Right lung (tissue), 10 donors: ENCODE results near the gene NCDN. TPM values are rescaled to one million over a fixed set of nuclear protein-coding genes. Genes with fewer than 3 reads are reported as not detected.

Experiments
- DNase-seq, 2 donors: peaks; one replicate each; pipeline ENCODE4 v3.0.0-alpha.2; 2013
- long read RNA-seq, 8 donors: transcript quantifications; one replicate each; lab custom pipeline, GENCODE V29; 2026
- polyA plus RNA-seq, 5 donors: library from polyadenylated mRNA; unstranded; fragments of 120-200 nt; gene quantifications; one replicate each; pipeline versions ENCODE4 v1.2.1 to v1.2.3, GENCODE V29; 2013; ENCODE audit warnings: inconsistent platforms in 1 of 5, low replicate concordance in 1 of 5; ENCODE audit not compliant: insufficient read length in 5 of 5, insufficient read depth in 1 of 5

The NCDN gene, protein sequence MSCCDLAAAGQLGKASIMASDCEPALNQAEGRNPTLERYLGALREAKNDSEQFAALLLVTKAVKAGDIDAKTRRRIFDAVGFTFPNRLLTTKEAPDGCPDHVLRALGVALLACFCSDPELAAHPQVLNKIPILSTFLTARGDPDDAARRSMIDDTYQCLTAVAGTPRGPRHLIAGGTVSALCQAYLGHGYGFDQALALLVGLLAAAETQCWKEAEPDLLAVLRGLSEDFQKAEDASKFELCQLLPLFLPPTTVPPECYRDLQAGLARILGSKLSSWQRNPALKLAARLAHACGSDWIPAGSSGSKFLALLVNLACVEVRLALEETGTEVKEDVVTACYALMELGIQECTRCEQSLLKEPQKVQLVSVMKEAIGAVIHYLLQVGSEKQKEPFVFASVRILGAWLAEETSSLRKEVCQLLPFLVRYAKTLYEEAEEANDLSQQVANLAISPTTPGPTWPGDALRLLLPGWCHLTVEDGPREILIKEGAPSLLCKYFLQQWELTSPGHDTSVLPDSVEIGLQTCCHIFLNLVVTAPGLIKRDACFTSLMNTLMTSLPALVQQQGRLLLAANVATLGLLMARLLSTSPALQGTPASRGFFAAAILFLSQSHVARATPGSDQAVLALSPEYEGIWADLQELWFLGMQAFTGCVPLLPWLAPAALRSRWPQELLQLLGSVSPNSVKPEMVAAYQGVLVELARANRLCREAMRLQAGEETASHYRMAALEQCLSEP
- polyA plus RNA-seq: 10 to 100 TPM; 14.8 to 27.5 (median 21.8) TPM
- long read RNA-seq, donor 1, partial matches to known transcripts: 5 of 8 reads
- long read RNA-seq, donor 1, other reads (novel, unspliced or antisense): 0 of 8 reads
- long read RNA-seq, donor 2, partial matches to known transcripts: 5 of 7 reads
- long read RNA-seq, donor 2, other reads (novel, unspliced or antisense): 0 of 7 reads
- long read RNA-seq, donor 3, partial matches to known transcripts: 5 of 6 reads
- long read RNA-seq, donor 3, other reads (novel, unspliced or antisense): 0 of 6 reads
- long read RNA-seq, donor 4, partial matches to known transcripts: 5 of 8 reads
- long read RNA-seq, donor 4, other reads (novel, unspliced or antisense): 0 of 8 reads
- long read RNA-seq, donor 5, partial matches to known transcripts: 0 of 2 reads
- long read RNA-seq, donor 5, other reads (novel, unspliced or antisense): 0 of 2 reads
- long read RNA-seq, donor 6, partial matches to known transcripts: 0 of 2 reads
- long read RNA-seq, donor 6, other reads (novel, unspliced or antisense): 0 of 2 reads
- long read RNA-seq, donor 7, transcript NCDN-201 (8 exons, 3,433 nt): major isoform, 5 of 6 reads
- long read RNA-seq, donor 7, partial matches to known transcripts: 0 of 6 reads
- long read RNA-seq, donor 7, other reads (novel, unspliced or antisense): 0 of 6 reads
- long read RNA-seq, donor 8, partial matches to known transcripts: 0 of 2 reads
- long read RNA-seq, donor 8, other reads (novel, unspliced or antisense): 0 of 2 reads

DNA sequence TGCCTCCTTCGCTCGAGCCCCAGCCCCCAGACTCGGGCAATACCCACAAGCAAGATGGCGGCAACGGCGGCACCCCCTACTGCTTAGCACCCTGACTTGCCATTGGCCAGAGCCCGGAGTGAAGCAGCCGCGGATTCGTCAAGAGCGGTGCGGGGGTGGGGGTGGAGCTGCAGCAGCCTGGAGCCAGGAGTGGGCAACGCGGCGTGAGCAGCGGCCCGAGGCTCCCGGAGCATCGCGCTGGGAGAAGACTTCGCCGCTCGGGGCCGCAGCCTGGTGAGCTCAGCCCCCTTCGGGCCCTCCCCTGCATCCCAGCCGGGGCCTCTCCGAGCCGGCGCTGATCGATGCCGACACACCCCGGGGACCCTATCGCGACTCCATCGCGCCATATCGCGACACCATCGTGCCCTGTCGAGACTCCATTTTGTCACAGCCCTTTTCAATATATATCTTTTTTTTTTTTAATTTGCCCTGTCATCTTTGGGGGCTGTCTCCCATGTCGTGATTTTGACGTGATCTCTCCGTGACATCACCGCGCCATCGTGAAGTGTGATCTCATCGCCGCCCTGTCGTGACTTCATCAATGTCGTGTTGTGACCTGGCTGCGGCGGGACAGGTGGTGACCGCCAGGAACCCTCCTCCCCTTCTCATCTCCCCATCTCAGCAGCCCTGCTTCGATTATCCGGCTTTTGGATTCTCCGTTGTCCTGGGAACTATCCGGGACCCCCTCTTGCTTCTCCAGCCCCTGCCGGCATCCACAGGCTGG is at the start of gene NCDN:
Gene NCDN (plus strand): TSS at position 189 of the 763 bp plus-strand sequence. CDS start 392 bp downstream, at position 581.
- peak in 1 of 2 donors; percentile 99 for DNase-seq

- DNase-seq: no peak
These were observed 49.7 kb upstream of the NCDN start for GRCh38 chr1:35507947-35508346.

DNA sequence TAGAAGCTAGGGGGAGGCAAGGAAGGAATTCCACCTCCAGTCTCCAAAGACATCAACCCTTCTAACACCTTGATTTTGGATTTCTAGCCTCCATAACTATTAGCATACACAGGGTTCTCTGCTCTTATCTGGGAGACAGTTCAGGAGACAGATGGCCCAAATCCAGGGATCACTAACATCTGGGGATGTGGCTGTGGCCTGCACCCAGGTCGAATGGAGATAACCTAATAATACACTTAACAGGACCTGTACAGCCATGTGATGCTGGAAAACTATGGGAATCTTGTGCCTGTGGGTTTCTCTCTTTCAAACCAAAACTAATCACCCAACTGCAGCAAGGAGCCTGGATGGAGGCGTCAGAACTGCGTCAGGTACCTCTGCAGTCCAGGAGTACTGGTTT is 48.0 kb upstream of the NCDN start:
- DNase-seq: no peak

GRCh38 chr1:35511305-35511704 is 46.3 kb upstream of the NCDN start:
- no peak for DNase-seq

DNA sequence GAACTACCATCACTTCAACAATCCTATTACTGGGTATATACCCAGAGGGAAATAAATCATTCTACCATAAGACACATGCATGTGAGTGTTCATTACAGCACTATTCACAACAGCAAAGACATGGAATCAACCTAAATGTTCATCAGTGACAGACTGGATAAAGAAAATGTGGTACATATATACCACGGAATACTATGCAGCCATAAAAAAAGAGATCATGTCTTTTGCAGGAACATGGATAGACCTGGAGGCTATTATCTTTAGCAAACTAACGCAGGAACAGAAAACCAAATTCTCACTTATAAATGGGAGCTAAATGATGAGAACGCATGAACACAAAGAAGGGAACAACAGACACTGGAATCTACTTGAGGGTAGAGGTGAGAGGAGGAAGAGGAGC is 39.4 kb upstream of the NCDN start:
- DNase-seq: no peak

- no peak for DNase-seq
These were observed 38.2 kb upstream of the NCDN start for GRCh38 chr1:35519432-35519831.

DNA sequence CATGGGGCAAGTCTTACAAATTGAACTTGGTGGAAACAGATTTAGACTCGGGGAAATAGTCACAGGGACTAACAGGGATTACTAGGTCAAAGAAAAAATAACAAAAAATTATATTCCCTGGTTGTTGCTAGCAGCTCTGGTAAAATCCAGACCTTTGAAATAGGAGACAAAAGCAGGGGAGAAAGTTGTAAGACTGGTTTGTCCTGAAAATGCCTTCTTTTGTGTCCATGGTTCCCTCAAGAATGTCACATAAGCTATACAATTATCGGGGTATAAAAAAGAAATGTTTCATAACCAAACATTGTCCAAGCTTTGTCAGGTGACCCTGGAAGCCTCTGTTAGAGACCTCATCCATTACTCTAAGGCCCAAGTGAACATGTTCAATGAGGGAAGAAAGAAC is 33.5 kb upstream of the NCDN start:
- DNase-seq: peak; percentile 15 to 28

DNA sequence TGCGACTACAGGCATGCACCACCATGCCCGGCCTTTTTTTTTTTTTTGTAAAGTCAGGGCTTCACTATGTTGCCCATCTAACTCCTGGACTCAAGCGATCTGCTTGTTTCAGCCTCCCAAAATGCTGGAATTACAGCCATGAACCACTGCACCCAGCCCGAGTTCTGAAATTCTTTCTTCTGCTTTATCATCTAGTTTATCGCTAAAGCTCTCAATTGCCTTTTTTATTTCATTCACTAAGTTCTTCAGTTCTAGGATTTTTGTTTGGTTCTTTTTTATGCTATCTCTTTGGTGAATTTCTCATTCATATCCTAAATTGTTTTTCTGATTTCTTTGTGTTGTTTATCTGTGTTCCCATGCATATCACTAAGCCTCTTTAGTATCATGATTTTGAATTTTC is 27.4 kb upstream of the NCDN start:
- no peak for DNase-seq

DNA sequence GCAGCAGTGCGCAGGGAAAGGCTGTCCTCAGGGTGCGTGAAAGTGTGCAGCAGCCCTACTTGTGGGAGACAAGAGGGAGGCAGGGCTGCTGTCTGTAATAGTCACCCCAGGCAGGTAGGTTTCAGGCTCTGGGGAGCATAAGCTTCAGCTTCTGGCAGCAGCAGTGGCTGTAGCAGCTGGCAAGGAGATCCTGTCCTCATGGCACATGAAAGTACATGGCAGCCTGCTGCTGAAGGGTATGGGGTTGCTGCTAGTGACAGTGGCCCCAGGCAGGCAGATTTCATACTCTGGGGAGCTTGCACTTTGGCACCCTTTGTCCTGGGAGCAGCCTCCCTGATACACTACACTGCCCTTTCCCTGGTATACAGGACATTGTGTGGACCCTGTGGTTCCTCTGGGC is 26.7 kb upstream of the NCDN start:
- no peak for DNase-seq

DNA sequence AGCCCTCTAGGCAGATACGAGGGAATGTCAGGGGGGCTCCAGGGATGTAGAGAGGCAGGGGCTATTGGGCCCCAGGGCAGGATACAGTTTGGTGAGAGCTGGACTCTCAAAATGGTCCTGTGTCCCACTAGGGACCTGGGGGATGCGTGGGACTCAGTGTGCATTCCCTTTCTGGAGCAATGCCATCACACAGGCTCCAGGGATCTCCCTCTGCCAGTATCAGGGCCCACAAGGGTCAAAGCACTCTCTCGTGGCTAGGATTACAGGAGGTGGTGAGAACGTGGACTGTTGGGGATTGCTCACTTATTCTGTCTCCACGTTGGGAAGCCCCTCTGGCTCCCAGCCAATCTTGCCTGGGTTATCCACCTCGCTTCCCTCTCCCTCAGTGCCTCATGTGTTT is 26.2 kb upstream of the NCDN start:
- DNase-seq: no peak

DNA sequence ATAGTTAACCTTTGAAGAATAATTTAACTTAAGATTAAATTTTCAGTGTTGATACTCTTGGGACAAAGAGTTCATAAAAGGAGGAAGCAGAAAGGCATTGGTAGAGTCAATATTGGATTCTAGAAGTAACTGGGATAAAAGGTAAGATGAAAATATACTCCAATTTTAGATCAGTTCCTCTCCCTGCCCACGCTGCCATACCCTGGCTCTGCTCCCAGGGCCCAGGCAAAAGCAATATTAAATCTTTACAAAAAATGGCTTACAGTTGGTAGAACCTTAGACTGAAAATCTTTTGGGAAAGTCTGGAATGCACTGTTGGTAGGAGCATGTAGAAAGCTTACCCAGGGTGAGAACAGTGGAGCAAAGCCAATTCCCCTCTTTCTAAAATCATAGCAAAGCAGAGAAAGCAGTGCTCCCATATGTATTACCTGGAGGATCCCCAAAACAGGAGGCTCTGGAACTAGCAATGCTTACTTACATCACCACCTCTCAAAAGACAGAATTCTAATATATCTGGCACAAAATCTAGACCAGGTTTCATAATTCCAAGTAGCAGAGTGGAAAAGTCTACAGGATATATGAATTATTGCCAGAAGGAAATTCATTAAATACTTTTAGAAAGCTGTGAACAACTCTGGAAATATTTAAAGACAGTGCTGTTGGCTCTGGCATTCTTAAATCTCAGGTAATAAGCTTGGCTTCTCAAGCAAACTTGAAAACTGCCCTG is 24.9 kb upstream of the NCDN start:
- DNase-seq: no peak

GRCh38 chr1:35533586-35533985 is 24.0 kb upstream of the NCDN start:
- no peak for DNase-seq

DNA sequence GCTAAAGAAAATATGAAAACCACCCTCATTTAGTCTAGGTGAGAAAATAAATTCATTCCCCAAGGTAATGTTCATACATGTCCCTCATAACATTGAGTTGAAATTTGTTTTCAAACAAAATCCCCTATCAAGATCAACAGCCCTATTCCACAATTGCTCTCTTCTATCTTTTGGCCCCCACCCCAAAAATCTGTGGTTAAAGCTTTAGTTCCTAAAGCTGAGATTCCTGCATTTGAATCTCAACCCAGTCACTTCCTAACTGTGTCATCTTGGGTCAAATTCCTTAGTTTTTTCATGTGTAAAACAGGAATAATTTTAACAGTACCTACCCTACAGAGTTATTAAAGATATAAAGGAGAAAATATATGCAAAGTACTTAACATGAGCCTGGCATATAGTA is 22.4 kb upstream of the NCDN start:
- DNase-seq: no peak

DNA sequence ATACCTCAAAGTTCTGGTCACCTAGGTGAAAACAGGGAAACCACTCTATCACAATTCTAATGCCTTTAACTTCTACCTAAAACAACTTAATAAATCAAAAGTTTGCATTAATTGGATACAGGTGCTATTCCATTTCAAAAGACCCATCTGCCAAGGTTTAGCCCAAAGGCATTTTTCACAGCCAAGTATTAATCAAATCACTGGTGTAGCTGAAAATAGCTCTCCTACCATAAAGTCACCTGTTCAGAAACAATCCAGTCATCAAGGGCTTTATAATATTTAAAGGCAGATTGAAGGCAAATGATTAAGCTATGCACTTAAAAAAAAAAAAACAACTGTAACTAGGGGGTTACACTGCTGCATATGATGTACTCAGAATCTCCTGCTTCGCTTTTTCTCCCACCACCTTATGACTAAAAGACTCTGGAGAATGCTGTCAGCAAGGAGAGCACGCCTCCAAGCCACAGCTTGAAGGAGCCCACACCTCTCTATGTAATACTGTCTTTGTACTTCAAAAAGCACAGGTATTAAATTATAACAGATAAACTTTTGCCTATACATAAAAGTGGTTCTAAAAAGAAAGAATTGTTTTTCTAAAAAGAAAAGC is 20.9 kb upstream of the NCDN start:
- DNase-seq: no peak

- no peak for DNase-seq
These were observed 19.8 kb upstream of the NCDN start for GRCh38 chr1:35537806-35538205.

GRCh38 chr1:35539073-35539823 is 18.4 kb upstream of the NCDN start:
- no peak for DNase-seq

DNA sequence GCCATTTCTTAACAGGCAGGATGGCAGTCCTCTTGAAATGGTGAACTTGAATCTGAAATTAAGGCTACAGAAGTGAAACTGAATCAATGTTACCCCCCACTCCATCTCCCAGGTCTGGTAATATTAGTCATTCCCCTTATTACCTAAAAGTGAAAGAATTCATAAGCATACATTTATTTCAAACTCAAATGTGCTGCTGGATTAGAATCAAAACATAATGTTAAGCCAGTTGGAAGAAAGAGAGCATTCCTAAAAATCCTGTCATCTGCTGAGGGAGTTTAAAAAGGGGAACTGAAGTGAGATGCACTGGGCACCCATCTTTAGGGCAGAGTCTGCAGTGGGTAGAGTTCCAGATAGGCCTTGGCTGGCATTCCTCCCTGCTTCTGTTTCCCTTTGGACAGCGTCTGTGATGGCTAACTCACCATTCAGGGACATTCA is 17.8 kb upstream of the NCDN start:
- DNase-seq: no peak

GRCh38 chr1:35544976-35545375 is 12.6 kb upstream of the NCDN start:
- DNase-seq: no peak

GRCh38 chr1:35546614-35547013 is 11.0 kb upstream of the NCDN start:
- no peak for DNase-seq
